ENCODE measurements around the gene DYTN.

Gene DYTN

GRCh38 chr2:206696910-206697309, 21.3 kb downstream of the DYTN start:
- no peak for DNase-seq

- no peak for DNase-seq
Observed at GRCh38 chr2:206693399-206694137, 24.6 kb downstream of the DYTN start.

DNA sequence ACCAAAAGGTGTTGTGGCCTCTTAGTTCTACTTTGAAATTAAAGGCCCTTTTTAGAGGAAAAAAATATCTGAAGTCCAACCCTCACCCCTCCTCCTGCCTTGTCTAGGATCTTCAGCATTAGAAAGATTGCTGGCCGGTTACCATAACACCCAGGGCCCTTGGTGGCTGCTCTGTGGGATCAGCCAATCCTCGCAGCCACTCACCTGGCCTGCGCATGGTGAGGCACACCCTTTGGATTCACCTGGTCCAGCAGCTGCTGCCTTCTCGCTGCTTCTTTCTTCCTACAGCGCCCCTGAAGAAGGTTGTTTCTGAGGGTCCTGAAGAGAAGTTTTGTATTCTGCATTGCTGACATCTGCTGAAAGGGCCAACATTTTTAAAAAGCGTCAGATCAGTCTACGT, 25.2 kb downstream of the DYTN start:
- no peak for DNase-seq

DNA sequence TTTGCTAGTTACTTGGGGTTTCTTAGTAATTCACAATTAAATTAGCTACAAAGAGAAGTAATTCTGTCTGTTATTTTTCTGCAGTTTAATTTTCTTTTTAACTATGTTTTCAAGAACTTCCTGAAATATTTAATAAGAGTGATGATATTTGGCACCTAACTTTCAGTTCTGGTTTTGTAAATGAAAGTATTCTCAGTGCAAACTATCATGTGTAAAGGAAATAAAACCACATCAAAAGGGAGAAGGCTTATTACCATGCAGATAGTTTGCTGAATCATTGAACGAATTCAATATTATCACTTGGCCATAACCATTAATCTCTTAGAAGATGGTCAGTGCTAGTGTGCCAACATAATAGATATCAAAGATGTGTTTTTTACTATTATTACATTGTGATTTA, 29.2 kb downstream of the DYTN start:
- no peak for DNase-seq

DNA sequence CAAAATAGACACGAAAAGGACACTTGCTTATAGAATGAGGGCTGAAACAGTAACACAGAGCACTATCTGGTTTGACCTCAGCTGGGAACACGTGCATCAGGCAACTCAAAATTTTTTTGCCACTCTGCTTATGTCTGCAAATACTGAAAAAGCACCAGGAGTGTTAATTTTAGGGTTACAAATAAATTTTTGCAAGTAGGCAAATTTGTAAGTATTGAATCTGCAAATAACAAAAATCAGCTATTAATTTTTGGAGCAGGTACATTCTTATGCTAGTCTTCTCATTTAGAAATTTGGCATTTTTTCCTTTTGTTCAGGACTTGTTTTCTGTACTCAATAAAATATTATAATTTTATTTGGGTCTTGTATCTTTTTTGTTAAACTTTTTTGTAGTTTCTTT, 29.7 kb downstream of the DYTN start:
- DNase-seq, result no peak

GRCh38 chr2:206683546-206683945, 34.6 kb downstream of the DYTN start:
- no peak for DNase-seq

DNA sequence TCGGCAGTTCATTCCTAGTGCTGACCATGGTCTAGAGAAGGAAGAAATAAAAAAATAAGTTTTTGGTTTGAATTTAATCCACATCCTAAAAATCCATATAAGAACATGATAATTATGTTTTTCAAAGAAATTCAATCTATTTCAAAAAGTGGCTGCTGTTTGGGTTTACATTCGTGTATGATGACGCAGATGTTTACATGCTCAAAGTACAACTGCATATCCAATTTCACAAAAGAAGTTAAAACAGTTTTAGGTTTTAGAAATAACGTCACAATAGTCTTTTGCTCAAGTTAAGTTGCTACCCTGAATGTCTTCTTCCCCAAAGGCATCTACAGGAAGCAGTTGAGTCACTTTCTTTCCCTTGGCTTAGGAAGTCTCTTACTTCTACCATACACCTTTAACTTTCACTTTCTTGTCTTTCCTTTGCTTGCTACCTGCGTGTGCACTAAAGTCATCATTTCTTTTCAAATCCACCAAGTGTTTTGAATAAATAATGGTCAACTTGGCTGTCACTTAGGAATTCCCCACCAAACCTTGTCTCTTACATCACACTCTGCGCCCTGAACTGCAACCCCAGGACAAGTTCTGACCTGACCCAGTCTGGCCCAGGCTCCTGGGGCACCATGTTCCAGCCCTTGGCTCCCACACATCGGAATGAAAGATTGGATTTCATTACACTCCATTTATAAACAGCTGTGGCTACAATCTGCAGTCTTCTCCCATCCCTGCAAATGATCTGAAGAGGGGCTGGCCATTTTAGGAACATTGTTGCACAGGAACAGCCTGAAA, 47.5 kb downstream of the DYTN start:
- no peak for DNase-seq

DNA sequence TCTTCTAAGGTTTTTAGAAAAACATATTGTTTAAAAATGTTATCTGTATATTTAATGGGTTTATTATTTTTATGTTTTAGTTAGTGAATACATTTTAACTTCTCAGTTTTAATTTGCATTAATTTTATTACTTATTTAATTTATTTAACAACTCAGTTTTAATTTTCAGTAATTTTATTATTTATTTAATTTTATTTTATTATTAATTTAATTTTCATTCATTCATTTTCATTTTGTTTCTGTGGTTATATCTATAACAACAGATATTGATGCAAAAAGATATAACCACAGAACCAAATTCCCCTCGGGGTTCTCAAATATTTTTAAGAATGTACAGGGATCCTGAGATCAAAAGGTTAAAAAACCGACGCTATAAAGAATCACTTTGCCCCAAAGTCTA, 52.9 kb downstream of the DYTN start:
- no peak for DNase-seq

- DNase-seq, result no peak
Observed at GRCh38 chr2:206657087-206657486, 61.1 kb downstream of the DYTN start.

- DNase-seq, result no peak
Observed at GRCh38 chr2:206647985-206648384, 70.2 kb downstream of the DYTN start.

DNA sequence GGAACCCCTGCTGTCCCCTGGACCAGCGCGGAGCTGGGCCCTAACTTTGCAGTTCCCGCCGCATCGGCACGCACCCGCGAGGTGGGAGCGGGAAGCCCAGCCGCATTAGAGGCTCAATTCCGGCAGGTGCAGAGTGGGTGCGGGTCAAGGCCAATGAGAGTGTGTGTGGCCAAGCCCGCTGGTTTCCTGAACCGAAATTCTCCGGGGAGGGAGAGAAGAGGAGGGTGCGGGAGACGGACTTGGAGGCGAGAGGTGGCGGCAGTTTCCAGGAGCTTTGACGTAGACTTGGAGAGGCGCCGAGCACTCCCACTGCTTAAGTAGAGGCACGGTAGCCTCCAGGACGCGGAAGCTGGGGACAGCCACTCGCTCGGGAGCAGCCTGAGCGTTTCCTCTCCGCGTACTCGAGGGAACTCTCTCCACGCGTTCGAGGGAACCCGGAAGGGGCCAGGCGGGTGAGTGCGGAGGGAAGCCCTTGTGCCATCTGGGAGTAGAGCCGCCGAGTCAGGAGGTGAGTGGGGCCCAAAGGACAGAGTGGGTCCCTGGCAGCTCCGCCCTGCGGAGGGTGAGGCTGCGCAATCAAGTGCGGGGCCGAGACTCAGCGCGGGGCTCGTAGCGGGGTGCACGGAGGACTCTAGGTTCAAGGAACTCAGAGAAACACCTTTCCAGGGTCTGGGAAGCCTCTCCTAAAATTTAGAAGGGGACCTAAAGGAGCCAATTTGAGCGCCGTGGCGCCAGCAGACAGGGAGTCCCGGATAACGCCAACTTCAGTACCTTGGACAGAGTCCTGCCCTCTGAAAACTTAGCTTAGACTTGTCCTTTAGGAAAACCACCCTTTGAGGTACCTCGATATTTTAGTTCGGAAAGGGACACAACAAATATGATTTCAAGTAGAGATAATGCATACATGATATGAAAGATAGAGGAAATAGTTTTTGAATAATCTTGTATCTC, 75.8 kb downstream of the DYTN start, which contains the start of gene FAM237A:
FAM237A (plus strand) TSS at position 413 of the 951 bp plus-strand sequence. CDS start 1,750 bp downstream, outside the sequence.
- peak; percentile 73 for DNase-seq

DNA sequence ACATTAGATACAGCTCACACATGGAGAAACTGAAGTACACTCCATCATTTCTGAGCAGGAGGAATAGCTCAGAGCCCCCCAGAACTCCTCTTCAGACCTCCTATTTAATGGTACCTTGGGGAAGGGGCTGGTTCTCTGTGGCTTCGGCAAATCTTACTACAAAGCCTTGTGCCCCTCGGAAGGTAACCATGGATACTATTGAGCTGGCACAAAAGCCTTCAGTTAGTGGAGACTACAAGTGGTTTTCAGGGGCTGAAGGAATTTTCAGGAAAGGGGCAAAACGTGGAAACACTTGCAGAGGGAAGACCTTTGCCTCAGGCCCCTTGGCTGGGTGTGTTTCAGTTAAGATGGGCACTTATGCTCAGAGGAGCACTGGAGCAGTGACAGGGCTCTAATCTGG, 77.0 kb downstream of the DYTN start:
- DNase-seq, result no peak

GRCh38 chr2:206639636-206640035, 78.6 kb downstream of the DYTN start:
- no peak for DNase-seq

- DNase-seq, result no peak
Observed at GRCh38 chr2:206635015-206635414, 83.2 kb downstream of the DYTN start.

DNA sequence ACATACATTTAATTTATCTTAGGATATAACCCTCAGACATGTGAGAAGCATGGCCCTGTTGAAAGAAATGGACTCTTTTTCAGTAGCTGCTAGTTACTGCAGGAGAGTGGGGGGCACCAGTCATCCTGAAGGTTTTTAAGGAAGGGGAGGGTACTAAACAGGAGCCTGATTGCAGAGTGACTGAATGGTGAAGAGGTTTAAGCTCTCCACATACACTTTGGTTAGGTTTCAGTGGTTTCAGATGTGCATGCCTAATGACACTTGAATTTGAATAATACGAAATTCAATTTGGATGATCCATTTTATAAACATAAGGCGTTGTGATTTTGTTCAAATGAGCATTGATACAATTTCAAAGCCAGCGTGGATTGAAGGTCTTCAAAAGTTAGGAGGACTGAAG, 86.9 kb downstream of the DYTN start:
- DNase-seq, result no peak

DNA sequence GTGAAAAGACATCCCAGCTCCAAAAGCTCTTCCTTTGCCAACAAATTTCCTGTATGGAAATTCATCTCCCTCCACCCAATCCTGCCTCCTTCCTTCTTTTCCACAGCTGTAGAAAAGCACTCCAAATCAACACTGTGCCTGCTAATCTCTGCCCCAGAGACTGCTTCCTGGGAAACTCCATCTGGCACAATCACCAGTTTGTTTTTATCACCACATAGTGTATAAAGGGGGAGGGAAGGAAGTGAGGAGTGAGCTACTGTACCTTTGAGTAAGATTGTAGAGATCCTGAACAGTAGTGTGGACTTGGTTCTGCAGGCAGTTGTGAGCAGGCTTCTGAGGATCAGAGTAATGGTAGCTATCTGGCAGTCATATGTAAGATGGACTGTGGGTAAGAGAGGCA, 90.6 kb downstream of the DYTN start:
- no peak for DNase-seq

DNA sequence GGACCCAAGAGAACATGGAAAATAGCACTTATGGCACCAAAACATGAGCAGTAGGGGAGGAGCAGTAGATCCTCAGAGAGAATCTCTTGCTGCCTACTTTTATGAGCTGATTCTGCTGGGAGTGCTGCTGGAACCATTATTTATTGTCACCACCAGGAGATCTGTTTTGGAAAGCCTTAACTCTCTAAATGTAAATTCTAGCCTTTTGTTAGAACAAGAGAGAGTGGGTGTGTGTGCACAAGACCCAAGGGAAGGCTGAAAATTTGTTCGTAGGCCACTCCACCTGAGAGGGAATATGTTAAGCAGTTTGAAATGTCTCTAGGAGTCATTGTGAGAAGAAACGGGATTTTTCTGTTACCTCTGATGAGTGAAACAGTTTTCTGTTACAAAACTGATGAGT, 92.1 kb downstream of the DYTN start:
- DNase-seq, result no peak

- no peak for DNase-seq
Observed at GRCh38 chr2:206619011-206619410, 99.2 kb downstream of the DYTN start.

DNA sequence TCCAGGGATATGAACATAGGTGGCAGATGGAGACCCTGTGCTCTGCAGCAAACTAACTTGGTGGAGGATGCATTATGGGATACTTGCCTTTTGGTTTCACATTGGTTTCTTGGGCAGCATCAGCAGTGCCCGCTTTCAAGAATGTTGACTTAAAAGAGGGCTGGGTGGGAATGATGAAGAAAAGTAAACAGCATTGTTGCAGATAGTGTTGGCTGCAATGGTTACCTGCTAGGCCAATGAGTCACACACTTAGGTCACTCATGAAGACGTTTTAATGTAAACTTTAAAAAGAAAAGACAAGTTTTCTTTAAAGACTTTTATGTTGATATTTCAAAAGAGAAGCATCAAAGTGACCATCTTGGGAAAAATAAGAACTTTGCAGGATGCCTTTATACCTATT, 102.0 kb downstream of the DYTN start:
- DNase-seq, result no peak

DNA sequence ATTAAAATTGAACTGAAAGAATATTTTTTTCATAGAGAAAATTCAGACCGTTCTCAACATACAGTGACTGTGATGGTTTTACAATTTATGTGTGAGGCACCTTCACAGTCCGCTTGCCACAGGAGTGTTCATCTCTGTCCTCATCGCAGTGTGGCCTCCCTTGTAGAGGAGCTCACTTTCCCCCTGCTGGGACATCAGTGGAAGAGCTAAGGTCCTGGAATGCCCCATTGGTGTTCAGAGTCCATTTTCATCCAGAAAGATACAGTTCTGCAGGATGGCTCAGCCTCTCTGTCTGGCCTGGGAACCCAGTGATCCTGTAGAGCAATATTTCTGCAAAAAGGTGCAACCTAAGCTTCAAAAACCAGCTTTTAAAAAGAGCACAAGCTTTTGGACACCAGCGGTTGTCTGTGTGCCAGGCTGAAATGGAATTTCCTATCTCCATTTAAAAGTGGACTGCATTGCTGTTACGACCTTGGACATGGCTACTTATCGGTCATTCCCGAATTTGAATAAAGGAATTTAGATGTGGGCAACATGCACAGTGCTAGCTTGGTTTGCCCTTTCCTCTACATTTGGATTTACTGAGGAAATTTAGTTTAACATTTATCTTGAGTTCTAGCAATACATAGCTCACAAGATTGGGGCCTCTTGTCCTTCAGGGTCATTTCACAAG, 102.6 kb downstream of the DYTN start:
- DNase-seq, result no peak

- peak; percentile 62 for DNase-seq
Observed at GRCh38 chr2:206614811-206615210, 103.4 kb downstream of the DYTN start.

- no peak for DNase-seq
Observed at GRCh38 chr2:206611736-206612135, 106.5 kb downstream of the DYTN start.

- DNase-seq, result no peak
Observed at GRCh38 chr2:206611191-206611590, 107.0 kb downstream of the DYTN start.
